ENCODE measurements around the gene DCLRE1A. TPM values are rescaled to one million over a fixed set of nuclear protein-coding genes. Genes with fewer than 3 reads are reported as not detected.
"Not testable (repeated sequence)": the region's sequence is repeated elsewhere in the genome, so short reads cannot be mapped to it uniquely, and the experiment has no call there.

DCLRE1A gene
- total RNA-seq, 1 donor from 2014 or later = 6.1 TPM

- TF ChIP-seq, protein P1, sequence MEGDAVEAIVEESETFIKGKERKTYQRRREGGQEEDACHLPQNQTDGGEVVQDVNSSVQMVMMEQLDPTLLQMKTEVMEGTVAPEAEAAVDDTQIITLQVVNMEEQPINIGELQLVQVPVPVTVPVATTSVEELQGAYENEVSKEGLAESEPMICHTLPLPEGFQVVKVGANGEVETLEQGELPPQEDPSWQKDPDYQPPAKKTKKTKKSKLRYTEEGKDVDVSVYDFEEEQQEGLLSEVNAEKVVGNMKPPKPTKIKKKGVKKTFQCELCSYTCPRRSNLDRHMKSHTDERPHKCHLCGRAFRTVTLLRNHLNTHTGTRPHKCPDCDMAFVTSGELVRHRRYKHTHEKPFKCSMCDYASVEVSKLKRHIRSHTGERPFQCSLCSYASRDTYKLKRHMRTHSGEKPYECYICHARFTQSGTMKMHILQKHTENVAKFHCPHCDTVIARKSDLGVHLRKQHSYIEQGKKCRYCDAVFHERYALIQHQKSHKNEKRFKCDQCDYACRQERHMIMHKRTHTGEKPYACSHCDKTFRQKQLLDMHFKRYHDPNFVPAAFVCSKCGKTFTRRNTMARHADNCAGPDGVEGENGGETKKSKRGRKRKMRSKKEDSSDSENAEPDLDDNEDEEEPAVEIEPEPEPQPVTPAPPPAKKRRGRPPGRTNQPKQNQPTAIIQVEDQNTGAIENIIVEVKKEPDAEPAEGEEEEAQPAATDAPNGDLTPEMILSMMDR (IDR thresholded peaks at IDR 0.05) = no peak
- intact Hi-C loops (cut with DNase I) = no loop called here
- H3K27ac ChIP-seq = no peak overlapping the region
- H3K27me3 ChIP-seq = no peaks in the 10 kb centered on the region
- ATAC-seq (no peak), DNase-seq (no peak)
- H3K36me3 ChIP-seq = peaks cover 5% of the 10 kb centered on the region
- H3K4me3 ChIP-seq = no peak overlapping the region
- peaks cover 24% of the 10 kb centered on the region for H3K4me1 ChIP-seq
- H3K9me3 ChIP-seq = no peaks in the 10 kb centered on the region
These were observed 3.9 kb downstream of the DCLRE1A start for GRCh38 chr10:113849946-113850345.

DNA sequence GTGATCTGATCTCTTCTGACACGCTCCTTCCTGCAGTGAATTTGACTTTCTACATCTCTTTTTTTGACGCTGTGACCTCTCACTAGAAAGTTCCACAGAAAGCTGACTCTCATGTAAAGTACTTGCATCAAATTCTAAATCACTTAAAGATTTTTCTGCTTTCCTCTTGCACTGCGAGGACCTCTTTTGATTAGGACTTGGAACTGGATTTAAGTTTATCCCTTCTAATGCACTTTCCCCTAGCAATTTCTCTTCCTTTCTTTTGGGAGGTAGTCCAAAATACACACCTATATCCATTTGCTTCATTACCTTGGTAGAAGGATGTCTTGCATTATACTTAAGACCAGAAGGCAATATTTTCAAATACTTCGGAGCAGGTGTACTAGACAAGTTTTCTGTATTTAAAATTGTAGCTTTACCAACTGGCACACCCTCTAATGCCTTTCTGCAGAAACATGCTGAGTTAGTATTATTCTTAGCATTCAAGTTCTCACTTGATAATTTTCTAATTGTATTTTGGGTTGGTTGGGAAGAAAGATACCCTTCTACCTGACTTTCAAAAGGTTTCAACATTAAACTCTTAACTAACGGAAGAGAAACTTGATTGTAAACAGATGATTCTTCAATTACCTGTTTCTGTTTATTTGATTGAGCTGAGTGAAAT, 4.6 kb downstream of the DCLRE1A start:
- Histone ChIP-seq H3K4me3 (no peak overlapping the region), H3K27ac (no peak overlapping the region), H3K4me1 (peaks cover 24% of the 10 kb centered on the region), H3K27me3 (no peaks in the 10 kb centered on the region), H3K36me3 (peaks cover 5% of the 10 kb centered on the region), H3K9me3 (no peaks in the 10 kb centered on the region)
- TF ChIP-seq, protein P1 (IDR thresholded peaks at IDR 0.05) = no peak
- ATAC-seq (no peak), DNase-seq (no peak)
- intact Hi-C loops (cut with DNase I) = no loop called here

- ATAC-seq (no peak), DNase-seq (no peak)
- intact Hi-C loops (cut with DNase I) = no loop called here
- H3K27ac ChIP-seq = no peak overlapping the region
- H3K9me3 ChIP-seq = no peaks in the 10 kb centered on the region
- no peaks in the 10 kb centered on the region for H3K27me3 ChIP-seq
- H3K4me3 ChIP-seq = no peak overlapping the region
- TF ChIP-seq, protein P1 (IDR thresholded peaks at IDR 0.05) = no peak
- H3K36me3 ChIP-seq = peaks cover 18% of the 10 kb centered on the region
- H3K4me1 ChIP-seq = peaks cover 1% of the 10 kb centered on the region
These were observed 7.8 kb downstream of the DCLRE1A start for GRCh38 chr10:113846036-113846435.

GRCh38 chr10:113843972-113844485, 9.9 kb downstream of the DCLRE1A start:
- Histone ChIP-seq H3K36me3 (peaks cover 27% of the 10 kb centered on the region), H3K4me1 (no peaks in the 10 kb centered on the region), H3K27ac (no peak overlapping the region), H3K9me3 (no peaks in the 10 kb centered on the region), H3K27me3 (no peaks in the 10 kb centered on the region), H3K4me3 (no peak overlapping the region)
- TF ChIP-seq, protein P1 (IDR thresholded peaks at IDR 0.05) = no peak
- intact Hi-C loops (cut with DNase I) = no loop called here
- no peak for ATAC-seq
- DNase-seq = no peak

DNA sequence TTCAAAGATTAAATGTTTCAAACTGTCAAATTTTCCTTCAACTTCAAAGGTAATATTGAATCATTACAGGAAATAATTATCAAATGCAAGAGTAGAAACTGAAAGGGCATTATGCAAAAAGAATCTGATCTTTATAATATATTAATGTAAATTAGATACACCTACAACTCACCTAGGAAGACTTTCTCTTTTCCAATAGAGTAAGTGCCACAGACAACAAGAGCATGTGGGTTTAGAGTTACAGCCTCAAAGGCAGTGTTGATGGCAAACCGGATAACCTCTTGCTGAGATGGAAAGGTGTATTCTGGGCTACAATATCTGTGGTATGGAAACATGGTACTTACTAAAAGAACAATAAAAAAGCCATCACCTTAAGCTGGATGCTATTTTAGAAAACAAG, 11.7 kb downstream of the DCLRE1A start:
- TF ChIP-seq, protein P1 (IDR thresholded peaks at IDR 0.05) = no peak
- intact Hi-C loops (cut with DNase I) = no loop called here
- no peak for ATAC-seq

DNA sequence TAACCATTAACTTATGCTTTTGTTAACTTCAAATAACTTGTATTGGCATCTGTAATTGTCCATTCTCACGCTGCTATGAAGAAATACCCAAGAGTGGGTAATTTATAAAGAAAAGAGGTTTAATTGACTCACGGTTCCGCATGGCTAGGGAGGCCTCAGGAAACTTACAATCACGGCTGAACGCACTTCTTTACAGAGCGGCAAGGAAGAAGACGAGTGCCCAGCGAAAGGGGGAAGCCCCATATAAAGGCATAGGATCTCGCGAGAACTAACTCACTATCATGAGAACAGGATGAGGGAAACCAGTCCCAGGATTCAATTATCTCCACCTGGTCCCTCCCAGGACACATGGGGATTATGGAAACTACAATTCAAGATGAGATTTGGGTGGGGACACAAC, 25.3 kb downstream of the DCLRE1A start:
- H3K4me3 ChIP-seq; H3K9me3 ChIP-seq; H3K4me1 ChIP-seq; H3K27me3 ChIP-seq; ATAC-seq; H3K36me3 ChIP-seq; intact Hi-C loops (cut with DNase I); DNase-seq; H3K27ac ChIP-seq: not testable (repeated sequence)

More for the DNA sequence above, 11.7 kb downstream of the DCLRE1A start:
- no peak overlapping the region for H3K27ac ChIP-seq
- peaks cover 27% of the 10 kb centered on the region for H3K36me3 ChIP-seq
- H3K9me3 ChIP-seq = no peaks in the 10 kb centered on the region
- H3K27me3 ChIP-seq = no peaks in the 10 kb centered on the region
- no peak for DNase-seq
- no peaks in the 10 kb centered on the region for H3K4me1 ChIP-seq
- no peak overlapping the region for H3K4me3 ChIP-seq

Measured in upper lobe of right lung (tissue), 1 donor.